ENCODE results near the gene PPP1R14C.

DNA sequence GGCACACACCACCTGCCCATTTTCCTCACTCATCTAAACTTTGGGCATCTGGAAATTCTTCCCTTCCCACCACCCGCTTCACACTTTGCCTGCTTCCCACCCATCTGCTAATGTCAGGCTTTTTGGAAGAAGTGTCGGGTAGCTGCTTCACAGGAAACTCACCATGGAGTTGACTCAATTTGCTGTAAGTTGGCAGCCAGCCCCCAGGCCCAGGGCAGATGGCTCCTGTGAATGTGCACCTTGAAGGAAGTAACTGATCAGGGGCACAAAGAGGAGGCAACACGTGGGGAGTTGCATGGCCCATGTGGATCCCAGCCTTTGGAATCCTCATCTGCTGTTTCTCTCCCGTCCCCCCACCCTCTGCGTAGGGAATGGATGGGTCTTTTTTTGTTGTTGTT lies 87.3 kb downstream of the PPP1R14C start:
- TF ChIP-seq POLR2AphosphoS5 (IDR thresholded peaks at IDR 0.05; ENCODE audit: low read depth, low read length) = no peak
- no peak for TF ChIP-seq TAF1 (IDR thresholded peaks at IDR 0.05; ENCODE audit: borderline replicate concordance, insufficient read depth, low read length)
